Measurements from ENCODE around the gene AP1G1. TPM values are rescaled to one million over a fixed set of nuclear protein-coding genes. Genes with fewer than 3 reads are reported as not detected.

The AP1G1 gene
- total RNA-seq, 1 donor from 2014 or later, result 116 TPM

DNA sequence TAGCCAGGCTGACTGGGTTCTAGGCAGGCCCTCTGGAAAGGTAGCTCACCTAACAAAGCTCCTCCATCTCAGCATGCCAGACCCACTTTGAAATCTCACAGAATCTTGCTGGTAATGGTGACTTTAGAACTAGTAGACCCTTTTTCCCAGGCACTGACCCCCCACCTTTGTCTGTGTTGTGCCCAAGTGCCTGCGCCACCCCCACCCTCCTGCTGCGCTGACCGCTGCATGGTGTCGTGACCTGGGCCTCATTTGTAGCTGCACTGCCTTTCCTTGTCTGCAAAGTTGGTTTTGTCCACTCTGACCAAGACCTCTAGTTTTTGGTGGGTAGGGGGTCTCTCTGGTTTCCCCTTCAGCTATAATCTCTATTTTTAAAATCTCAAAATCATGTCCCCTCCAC, 43.9 kb upstream of the AP1G1 start:
- Histone ChIP-seq H3K9me3 (no peaks in the 10 kb centered on the region), H3K4me3 (no peak overlapping the region), H3K27me3 (no peaks in the 10 kb centered on the region), H3K4me1 (peaks cover 6% of the 10 kb centered on the region), H3K27ac (peak overlapping the region; percentile 46), H3K36me3 (peaks cover 0 to 30% of the 10 kb centered on the region in 2 donors)
- TF ChIP-seq, protein P1, sequence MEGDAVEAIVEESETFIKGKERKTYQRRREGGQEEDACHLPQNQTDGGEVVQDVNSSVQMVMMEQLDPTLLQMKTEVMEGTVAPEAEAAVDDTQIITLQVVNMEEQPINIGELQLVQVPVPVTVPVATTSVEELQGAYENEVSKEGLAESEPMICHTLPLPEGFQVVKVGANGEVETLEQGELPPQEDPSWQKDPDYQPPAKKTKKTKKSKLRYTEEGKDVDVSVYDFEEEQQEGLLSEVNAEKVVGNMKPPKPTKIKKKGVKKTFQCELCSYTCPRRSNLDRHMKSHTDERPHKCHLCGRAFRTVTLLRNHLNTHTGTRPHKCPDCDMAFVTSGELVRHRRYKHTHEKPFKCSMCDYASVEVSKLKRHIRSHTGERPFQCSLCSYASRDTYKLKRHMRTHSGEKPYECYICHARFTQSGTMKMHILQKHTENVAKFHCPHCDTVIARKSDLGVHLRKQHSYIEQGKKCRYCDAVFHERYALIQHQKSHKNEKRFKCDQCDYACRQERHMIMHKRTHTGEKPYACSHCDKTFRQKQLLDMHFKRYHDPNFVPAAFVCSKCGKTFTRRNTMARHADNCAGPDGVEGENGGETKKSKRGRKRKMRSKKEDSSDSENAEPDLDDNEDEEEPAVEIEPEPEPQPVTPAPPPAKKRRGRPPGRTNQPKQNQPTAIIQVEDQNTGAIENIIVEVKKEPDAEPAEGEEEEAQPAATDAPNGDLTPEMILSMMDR (IDR thresholded peaks at IDR 0.05), result no peak
- no peak for TF ChIP-seq POLR2A (IDR thresholded peaks at IDR 0.05)
- TF ChIP-seq POLR2AphosphoS5 (IDR thresholded peaks at IDR 0.05; ENCODE audit: insufficient read depth in 1 of 2, low read depth in 1 of 2), result no peak
- intact Hi-C loops (cut with DNase I), result no loop called here
- no peak for DNase-seq (ENCODE audit: extremely low spot score in 2 of 2)

DNA sequence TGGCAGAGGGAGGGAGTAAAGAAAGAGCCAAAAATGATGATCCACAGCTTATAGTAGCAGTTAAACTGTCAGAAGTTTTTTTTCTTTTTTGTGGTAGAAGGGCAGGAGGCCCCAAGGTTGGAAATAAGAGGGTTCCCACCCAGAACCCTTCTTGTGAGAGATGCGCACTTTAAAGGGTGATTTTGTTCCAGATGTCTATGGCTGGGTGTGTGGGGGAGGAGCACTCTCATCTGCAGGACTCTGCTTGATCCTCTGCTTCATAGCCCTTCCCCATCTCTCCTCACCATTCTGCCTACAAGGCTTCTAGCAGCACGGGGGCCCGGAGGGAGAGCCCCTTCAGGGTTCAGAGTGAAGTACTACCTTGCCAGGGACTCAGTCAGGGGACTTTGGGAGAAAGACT, 43.5 kb upstream of the AP1G1 start:
- Histone ChIP-seq H3K36me3 (peaks cover 0 to 30% of the 10 kb centered on the region in 2 donors), H3K27ac (peak overlapping the region; percentile 46), H3K4me3 (no peak overlapping the region), H3K4me1 (peaks cover 7% of the 10 kb centered on the region), H3K27me3 (no peaks in the 10 kb centered on the region), H3K9me3 (no peaks in the 10 kb centered on the region)
- TF ChIP-seq POLR2AphosphoS5 (IDR thresholded peaks at IDR 0.05; ENCODE audit: insufficient read depth in 1 of 2, low read depth in 1 of 2), result no peak
- TF ChIP-seq, protein P1 (IDR thresholded peaks at IDR 0.05), result no peak
- no peak for TF ChIP-seq POLR2A (IDR thresholded peaks at IDR 0.05)
- DNase-seq (ENCODE audit: extremely low spot score in 2 of 2), result no peak
- intact Hi-C loops (cut with DNase I), result no loop called here

DNA sequence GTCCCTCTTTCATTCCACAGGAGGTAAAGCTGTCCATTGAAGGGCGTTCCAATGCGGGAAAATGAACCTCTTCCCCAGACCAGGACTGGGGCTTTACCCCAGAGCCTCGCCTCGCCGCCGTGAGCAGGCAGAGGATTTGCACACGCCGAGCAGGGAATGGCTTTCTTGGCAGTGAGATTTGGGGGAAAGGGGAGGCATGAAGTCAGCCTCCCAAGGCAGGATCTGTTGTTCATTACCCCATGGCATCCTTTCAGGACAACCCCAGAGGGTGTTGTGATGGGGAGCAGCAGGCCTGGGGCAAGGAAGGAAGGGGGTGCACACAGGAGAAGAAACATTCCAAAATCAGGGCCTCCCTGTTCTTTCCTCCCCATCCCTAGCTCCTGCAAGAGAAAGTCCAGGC, 43.1 kb upstream of the AP1G1 start:
- Histone ChIP-seq H3K27ac (peak overlapping the region; percentile 46), H3K36me3 (peaks cover 0 to 30% of the 10 kb centered on the region in 2 donors), H3K27me3 (no peaks in the 10 kb centered on the region), H3K4me3 (no peak overlapping the region), H3K9me3 (no peaks in the 10 kb centered on the region), H3K4me1 (peaks cover 11% of the 10 kb centered on the region)
- TF ChIP-seq, protein P1 (IDR thresholded peaks at IDR 0.05), result no peak
- TF ChIP-seq POLR2A (IDR thresholded peaks at IDR 0.05), result no peak
- TF ChIP-seq POLR2AphosphoS5 (IDR thresholded peaks at IDR 0.05; ENCODE audit: insufficient read depth in 1 of 2, low read depth in 1 of 2), result peak in 1 of 2 donors; percentile 21
- intact Hi-C loops (cut with DNase I), result no loop called here
- no peak for DNase-seq (ENCODE audit: extremely low spot score in 2 of 2)

GRCh38 chr16:71848622-71849021, 40.0 kb upstream of the AP1G1 start:
- Histone ChIP-seq H3K4me1 (peaks cover 16% of the 10 kb centered on the region), H3K36me3 (peaks cover 0 to 26% of the 10 kb centered on the region in 2 donors), H3K27me3 (no peaks in the 10 kb centered on the region), H3K4me3 (no peak overlapping the region), H3K27ac (no peak overlapping the region), H3K9me3 (no peaks in the 10 kb centered on the region)
- TF ChIP-seq POLR2A (IDR thresholded peaks at IDR 0.05) (no peak), POLR2AphosphoS5 (IDR thresholded peaks at IDR 0.05; ENCODE audit: insufficient read depth in 1 of 2, low read depth in 1 of 2) (no peak)
- TF ChIP-seq, protein P1 (IDR thresholded peaks at IDR 0.05), result no peak
- no peak for DNase-seq (ENCODE audit: extremely low spot score in 2 of 2)
- intact Hi-C loops (cut with DNase I), result no loop called here

DNA sequence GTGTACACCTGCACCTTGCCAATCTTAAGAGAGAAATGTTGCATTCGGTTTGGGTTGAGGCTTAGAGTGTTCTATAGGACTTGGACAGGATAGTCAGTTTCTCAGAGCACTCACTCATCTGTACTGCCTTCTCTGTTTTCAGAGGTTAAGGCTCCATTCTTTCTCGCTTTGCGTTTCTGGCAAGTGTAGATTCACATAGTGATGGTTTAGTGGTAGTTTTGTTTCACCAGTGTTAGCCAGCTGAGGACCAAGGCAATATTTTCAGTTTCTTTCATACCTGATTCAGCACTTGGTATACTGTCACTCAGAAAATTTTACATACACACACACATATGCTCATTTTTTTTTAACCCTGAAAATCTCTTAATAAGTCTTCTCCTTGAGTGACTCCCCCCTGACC, 38.5 kb upstream of the AP1G1 start:
- no peak for DNase-seq (ENCODE audit: extremely low spot score in 2 of 2)
- H3K9me3 ChIP-seq, result no peaks in the 10 kb centered on the region
- TF ChIP-seq POLR2AphosphoS5 (IDR thresholded peaks at IDR 0.05; ENCODE audit: insufficient read depth in 1 of 2, low read depth in 1 of 2) (no peak), POLR2A (IDR thresholded peaks at IDR 0.05) (no peak)
- TF ChIP-seq, protein P1 (IDR thresholded peaks at IDR 0.05), result no peak
- peaks cover 10% of the 10 kb centered on the region for H3K4me1 ChIP-seq
- intact Hi-C loops (cut with DNase I), result no loop called here
- no peaks in the 10 kb centered on the region for H3K27me3 ChIP-seq
- H3K36me3 ChIP-seq, result peaks cover 0 to 26% of the 10 kb centered on the region in 2 donors
- peak overlapping the region; percentile 62 to 94 for H3K4me3 ChIP-seq
- H3K27ac ChIP-seq, result peak overlapping the region; percentile 78
